GM12874 (cell line): ENCODE measurements around the gene ETS1.

ENCODE experiments used
- CTCF ChIP-seq: IDR thresholded peaks from 2 replicates; pipeline ENCODE4 v1.5.1; 2011; ENCODE audit warnings: low read depth, mild to moderate bottlenecking, control low read depth, low read length, moderate library complexity; ENCODE audit not compliant: insufficient read depth

ETS1 gene

GRCh38 chr11:128570632-128571031 is 16.7 kb downstream of the ETS1 start:
- no peak for TF ChIP-seq CTCF

GRCh38 chr11:128569291-128569690 is 18.1 kb downstream of the ETS1 start:
- no peak for TF ChIP-seq CTCF

GRCh38 chr11:128568166-128568778 is 19.1 kb downstream of the ETS1 start:
- no peak for TF ChIP-seq CTCF

- no peak for TF ChIP-seq CTCF
These were observed 20.2 kb downstream of the ETS1 start for GRCh38 chr11:128567130-128567529.

- no peak for TF ChIP-seq CTCF
These were observed 21.5 kb downstream of the ETS1 start for GRCh38 chr11:128565881-128566280.

GRCh38 chr11:128564642-128565245 is 22.6 kb downstream of the ETS1 start:
- TF ChIP-seq CTCF = no peak

- TF ChIP-seq CTCF = no peak
These were observed 23.3 kb downstream of the ETS1 start for GRCh38 chr11:128563942-128564641.
